C1 segment of cervical spinal cord (tissue), 14 donors: Measurements from ENCODE around the gene SLC39A2.
"Not testable (repeated sequence)": the region's sequence is repeated elsewhere in the genome, so short reads cannot be mapped to it uniquely, and the experiment has no call there.

ENCODE experiments used
- DNase-seq, 14 donors: peaks; one replicate each; lab custom pipeline; 2025; lab: John Stamatoyannopoulos, UW

Gene SLC39A2

DNA sequence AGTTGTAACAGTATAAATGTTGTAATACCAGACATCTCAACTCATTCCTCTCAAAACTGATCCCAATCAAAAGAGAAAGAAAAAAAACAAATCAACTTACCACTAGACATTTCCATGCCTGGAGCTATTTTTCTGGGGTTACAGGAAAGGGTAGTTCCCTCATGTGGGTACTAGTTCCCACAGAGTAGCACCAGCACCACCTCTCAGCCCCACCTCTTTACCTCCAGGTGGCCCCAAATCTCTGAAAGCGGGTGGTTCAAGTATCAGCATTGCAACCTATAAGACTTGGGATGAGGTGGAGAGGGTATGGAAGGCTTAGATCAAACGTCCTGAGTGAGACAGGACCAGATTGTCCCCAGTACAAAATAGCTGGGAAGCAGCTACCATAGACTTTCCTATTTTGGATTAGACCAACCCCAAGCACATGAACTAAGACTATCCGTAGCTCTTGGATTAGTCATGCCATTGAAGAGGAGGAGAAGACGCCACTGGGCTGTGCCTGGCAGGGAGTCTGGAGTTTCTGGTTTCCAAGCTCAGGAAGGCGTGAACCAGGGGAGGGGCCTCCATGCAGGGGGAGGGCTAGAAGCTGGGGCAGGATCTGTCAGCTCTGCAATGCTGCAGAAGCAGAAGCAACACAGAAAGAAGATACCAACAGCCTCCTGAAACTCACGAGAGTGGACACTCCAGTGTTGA lies at the start of gene SLC39A2:
Gene SLC39A2, plus strand, starts transcription at position 620 of the 693 bp plus-strand sequence. CDS start 154 bp downstream, outside the sequence.
- peak in 1 of 14 donors; percentile 11 for DNase-seq

GRCh38 chr14:20954736-20955537 lies 44.2 kb upstream of the SLC39A2 start, which contains the start of gene RNASE2:
RNASE2 (plus strand) TSS chr14:20955487; CDS start chr14:20955772, 285 bp downstream.
- DNase-seq: peak in 3 of 14 donors; percentile 17 to 42 (median 34)

- peak in 5 of 14 donors; percentile 4 to 43 (median 20) for DNase-seq
Observed at GRCh38 chr14:20955538-20955873, 43.6 kb upstream of the SLC39A2 start.

DNA sequence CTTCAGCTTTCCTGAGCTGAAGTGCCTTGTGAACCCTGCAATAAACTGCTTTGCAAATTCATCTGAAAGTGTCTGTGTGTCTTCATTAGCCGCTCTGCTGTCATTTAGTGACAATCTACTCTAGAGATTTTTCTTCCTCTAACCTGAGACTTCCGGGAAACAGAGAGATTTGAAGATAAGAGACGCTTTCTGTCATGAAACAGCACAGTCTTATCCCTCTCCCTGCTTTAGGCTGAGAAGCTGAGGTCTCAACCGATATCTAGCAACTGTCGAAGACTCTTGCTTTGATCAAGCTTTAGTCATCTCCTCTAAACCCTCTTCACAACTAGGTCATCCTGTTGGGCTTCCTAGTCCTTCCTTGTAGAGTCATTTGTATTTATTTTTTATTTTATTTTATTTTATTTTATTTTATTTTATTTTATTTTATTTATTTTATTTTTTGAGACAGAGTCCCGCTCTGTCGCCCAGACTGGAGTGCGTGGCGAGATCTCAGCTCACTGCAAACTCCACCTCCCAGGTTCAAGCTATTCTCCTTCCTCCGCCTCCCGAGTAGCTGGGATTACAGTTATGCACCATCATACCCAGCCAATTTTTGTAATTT lies 42.6 kb upstream of the SLC39A2 start:
- no peak for DNase-seq

- DNase-seq: not testable (repeated sequence)
Observed at GRCh38 chr14:20958946-20959345, 40.1 kb upstream of the SLC39A2 start.

DNA sequence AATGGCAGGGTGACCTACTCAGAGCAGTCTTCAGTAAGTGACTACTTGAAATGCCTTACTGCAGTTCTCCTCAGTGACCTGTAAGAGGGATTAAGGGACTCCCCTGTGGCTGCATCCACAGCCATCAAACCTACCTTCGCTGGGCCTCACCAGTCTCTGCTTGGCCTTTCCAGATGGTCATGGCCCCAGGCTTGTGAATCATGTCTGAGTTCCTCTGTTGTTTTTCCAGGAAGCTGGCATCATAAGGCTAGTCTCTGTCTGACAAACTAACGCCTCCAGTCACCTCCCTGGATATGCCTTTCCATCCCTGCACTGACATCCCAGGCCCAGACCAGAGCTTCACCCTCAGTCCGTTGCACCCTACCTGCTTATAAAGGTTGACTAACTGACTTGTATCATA lies 29.8 kb upstream of the SLC39A2 start:
- DNase-seq: no peak

GRCh38 chr14:20970647-20970982 lies 28.5 kb upstream of the SLC39A2 start:
- DNase-seq: no peak

DNA sequence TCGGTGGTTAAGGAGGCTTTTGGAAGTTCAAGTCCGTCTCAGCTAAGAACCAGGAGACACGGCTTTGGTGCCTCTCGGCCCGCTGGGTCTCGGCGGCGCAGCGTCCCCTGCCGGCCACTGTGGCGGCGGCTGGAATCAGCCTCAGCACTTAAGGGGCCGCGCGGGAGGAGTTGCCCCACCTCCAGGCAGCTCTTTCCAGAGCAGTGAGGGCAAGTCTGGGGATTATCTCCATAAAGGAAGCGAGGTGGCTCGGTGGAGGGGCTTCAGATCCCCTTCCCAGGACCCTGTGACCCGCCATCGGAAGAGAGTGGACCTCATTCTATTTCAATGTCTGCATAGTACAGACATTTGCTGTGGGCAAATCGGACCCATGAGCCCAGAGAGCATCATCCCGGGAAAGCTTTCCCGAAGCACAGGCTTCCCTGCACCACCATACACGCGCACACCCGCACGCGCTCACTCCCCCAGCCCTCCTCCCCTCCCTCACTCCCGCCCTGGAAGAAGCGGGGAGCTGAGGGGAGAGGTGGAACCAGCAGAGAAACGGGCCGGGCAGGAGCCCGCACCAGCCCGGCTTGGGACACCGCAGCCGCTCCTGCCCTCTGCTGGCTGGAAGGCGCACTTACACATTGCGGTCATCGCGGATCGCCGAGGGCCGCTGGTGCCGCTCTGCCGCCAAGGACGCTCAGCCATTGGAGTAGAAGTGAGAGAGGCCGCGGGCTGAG lies 27.9 kb upstream of the SLC39A2 start:
- DNase-seq: peak; percentile 31 to 86 (median 76)

DNA sequence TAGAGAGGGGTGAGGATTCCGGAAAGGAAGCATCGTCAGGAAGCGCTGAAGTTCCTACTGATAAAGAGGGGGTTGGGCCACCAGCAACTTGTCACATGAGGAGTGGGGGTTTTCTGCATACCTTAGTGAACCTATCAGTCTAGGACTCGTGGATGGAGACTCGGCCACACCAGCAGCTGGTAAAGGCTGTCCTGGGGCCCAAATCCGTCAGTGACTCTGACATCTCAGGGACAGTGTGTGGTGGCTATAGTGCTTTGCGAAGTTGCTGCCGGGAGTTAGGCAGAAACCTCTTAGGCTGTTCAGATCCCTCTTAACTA lies 27.4 kb upstream of the SLC39A2 start:
- DNase-seq: no peak

DNA sequence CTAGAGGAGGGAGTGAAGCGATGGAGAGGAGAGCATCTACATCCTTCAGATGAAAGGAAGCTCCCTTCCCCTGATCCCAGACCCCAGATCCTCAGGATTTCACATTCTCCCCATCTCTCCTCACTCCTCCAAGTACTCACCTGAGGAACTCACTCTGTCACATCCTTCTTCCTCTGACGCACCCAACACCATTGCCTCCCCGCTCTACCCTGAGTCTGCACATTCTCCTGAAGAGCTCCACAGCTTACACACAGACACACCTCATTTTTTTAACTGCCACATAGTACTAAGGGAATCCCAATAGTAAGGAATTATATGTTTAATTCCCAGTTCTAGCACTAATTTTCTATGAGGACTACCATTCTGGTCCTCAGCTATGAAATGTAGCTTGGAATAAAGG lies 25.6 kb upstream of the SLC39A2 start:
- no peak for DNase-seq

DNA sequence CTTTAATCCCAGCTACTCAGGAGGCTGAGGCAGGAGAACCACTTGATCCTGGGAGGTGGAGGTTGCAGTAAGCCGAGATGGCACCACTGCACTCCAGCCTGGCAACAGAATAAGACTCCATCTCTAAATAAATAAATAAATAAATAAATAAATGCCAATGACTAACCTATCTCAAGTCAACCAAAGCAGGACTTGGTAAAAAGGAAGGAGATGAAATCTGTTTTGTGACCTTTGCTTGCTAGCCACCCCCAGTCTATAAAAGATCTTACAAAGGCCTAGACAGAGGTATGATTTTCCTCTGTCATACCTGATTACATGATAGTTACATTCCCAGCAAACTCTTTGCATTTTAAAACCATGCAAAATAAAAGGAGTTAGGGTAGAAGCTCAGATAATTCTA lies 22.8 kb upstream of the SLC39A2 start:
- DNase-seq: no peak

- no peak for DNase-seq
Observed at GRCh38 chr14:20978687-20979086, 20.4 kb upstream of the SLC39A2 start.

DNA sequence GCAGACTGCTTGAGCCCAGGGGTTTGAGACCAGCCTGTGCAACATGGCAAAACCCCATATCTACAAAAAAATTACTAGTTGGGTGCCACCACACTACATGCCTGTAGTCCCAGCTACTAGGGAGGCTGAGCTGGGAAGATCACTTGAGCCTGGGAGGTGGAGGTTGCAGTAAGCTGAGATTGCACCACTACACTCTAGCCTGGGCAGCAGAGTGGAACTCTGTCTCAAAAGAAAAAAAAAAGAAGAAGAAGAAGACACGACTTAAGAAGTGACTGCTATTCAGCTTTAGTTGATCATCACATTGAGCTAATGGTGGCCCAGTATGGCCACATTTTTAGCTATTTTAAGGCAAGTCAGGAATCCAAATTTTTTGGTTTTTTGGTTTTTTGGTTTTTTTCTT lies 18.2 kb upstream of the SLC39A2 start:
- DNase-seq: no peak

- DNase-seq: no peak
Observed at GRCh38 chr14:20982646-20983369, 16.3 kb upstream of the SLC39A2 start.

DNA sequence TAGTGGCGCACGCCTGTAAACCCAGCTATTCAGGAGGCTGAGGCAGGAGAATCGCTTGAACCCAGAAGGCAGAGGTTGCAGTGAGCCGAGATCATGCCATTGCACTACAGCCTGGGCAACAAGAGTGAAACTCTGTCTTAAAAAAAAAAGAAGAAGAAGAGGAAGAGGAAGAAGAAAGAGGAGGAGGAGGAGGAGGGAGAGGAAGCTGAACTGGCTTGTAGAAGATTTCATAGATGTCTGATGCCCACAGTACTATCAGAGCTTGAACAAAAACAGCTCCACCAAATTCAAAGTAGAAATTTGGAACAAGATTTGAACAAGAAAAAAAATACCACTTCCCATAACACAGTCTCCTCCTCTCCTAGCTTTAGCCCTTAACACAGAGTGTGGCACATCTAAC lies 13.4 kb upstream of the SLC39A2 start:
- not testable (repeated sequence) for DNase-seq

DNA sequence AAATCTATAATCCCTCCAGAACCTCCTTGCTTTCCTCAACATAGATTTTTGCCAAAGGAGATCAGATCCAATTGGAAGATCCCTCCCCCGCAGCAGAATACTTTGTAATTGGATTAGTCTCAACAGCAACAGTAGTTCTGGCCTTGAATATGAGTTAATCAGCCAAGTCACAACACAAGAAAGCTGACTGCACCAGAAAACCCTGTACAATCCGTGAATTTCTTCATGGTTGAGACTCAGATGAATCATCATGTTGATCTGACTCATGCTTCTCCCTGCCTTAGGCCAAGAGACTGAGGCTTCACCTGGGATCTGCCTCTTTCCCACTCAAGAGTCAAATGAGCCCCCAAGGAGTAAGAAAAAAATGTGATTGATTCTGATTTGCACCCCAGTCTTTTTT lies 12.3 kb upstream of the SLC39A2 start:
- DNase-seq: no peak

DNA sequence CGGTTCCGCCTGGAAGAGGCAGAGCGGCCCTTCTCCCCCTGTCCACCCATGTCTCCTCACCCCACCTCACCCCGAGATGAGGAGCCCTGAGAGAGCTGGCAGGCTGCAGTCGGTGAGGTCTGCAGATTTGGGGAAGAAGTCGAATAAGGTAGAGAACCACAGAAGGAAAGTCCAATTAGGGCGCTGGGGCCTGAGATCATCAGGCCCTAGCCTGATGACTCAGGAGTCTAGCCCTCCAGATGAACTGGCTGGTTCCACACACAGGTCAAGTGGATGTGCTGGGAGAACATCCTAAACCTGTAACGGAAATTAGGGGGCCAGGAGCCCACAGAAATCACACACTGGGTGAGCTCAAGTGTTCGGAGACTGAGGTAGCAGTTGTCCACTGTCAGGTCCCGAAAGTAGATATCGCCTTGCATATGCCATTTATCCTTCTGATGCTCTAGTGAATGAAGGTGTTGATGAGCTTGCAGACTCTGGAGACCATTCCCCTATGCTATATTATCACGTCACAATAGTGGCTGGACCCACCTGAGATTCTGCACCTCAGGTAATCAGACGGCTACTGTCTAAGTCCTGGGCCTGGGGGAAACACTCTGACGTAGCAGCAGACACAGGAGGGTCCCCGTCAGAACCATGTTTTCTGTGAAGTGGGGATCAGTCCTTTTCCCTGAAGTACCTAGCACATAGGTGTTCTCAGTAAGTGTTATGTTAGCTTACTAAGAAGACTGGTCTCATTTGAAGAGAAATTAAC lies 10.2 kb upstream of the SLC39A2 start:
- DNase-seq: peak in 2 of 14 donors; percentile 2 to 23

- DNase-seq: no peak
Observed at GRCh38 chr14:20989471-20989786, 9.7 kb upstream of the SLC39A2 start.

DNA sequence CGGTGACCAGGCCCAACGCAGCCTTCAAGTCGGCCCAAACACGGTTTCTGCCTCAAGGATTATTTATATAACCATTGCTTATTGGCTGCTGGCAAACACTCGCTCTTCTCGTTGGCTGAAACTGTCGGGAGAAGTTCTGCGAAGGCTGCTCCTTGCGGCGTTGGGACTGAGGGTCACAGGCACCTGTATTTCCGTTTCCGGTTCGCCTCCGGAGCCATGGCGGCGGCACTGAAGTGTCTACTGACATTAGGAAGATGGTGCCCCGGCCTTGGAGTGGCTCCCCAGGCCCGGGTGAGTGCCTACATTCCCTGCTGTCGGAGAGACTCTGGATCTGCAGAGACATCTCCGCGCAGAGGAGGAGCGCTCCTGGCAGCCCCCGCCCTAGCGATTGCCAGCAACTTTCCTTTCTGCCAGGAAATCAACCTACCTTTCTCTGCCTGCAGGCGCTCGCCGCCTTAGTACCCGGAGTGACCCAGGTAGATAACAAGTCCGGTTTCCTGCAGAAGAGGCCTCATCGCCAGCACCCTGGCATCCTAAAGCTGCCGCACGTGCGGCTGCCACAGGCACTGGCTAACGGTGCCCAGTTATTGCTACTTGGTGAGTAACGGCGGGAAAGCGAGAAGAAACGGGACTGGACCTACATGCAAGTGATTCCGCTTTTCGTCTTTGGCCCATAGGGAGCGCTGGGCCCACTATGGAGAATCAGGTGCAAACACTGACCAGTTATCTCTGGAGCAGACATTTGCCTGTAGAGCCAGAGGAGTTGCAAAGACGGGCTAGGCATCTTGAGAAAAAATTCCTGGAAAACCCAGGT lies 9.1 kb upstream of the SLC39A2 start, which contains the start of gene METTL17:
Gene METTL17, plus strand, starts transcription at position 194 of the 814 bp plus-strand sequence. Its CDS starts 23 bp downstream, at position 217.
- DNase-seq: peak; percentile 14 to 95 (median 85)

DNA sequence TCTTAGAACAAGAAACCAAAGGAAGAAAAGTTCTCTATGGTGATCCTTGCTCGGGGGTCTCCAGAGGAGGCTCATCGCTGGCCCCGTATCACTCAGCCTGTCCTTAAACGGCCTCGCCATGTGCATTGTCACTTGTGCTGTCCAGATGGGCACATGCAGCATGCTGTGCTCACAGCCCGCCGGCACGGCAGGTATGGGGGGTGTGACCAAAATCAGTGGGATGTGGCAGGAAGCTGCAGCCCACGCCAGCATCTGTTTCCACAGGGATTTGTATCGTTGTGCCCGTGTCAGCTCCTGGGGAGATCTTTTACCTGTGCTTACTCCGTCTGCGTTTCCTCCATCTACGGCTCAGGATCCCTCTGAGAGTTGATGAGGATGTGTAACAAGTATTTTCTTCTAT lies 2.6 kb upstream of the SLC39A2 start:
- no peak for DNase-seq
